Activated B cell treated with CpG ODN at 0.5 μM for 24 hours (primary cell): Measurements from ENCODE around the gene EPB41. TPM values are rescaled to one million over a fixed set of nuclear protein-coding genes. Genes with fewer than 3 reads are reported as not detected.

Experiments
- ATAC-seq: fragments of 200-7000 bp; cut with Tn5 transposase; one replicate; pipeline ENCODE4 v1.10.0; 2021; ENCODE audit warnings: low read depth, mild to moderate bottlenecking, moderate library complexity
- CTCF ChIA-PET: fragments of 350-600 bp; sonication (Branson Sonifier 250); formaldehyde crosslinking; loops from one replicate; lab custom pipeline; 2021; ENCODE audit warnings: antibody characterized with exemption; lab: Charles Lee
- POLR2A ChIA-PET: fragments of 350-600 bp; sonication (Branson Sonifier 250); formaldehyde crosslinking; loops from one replicate; lab custom pipeline; 2021; ENCODE audit warnings: antibody characterized with exemption; lab: Charles Lee
- DNase-seq: peaks from one replicate; pipeline ENCODE4 v3.0.0; 2022
- H3K27ac Mint-ChIP-seq: one replicate; pipeline ENCODE4 v1.8.0; 2020; ENCODE audit warnings: mixed read lengths
- H3K27me3 Mint-ChIP-seq: one replicate; pipeline ENCODE4 v1.8.0; 2021; ENCODE audit warnings: mixed read lengths
- H3K36me3 Mint-ChIP-seq: one replicate; pipeline ENCODE4 v1.8.0; 2021; ENCODE audit warnings: low read depth, mixed read lengths
- H3K4me1 Mint-ChIP-seq: one replicate; pipeline ENCODE4 v1.8.0; 2021; ENCODE audit warnings: mixed read lengths
- H3K4me3 Mint-ChIP-seq: one replicate; pipeline ENCODE4 v1.8.0; 2020; ENCODE audit warnings: mild to moderate bottlenecking, mixed read lengths
- H3K9me3 Mint-ChIP-seq: one replicate; pipeline ENCODE4 v1.8.0; 2020; ENCODE audit warnings: mixed read lengths
- CTCF ChIP-seq: fragments of 200-600 bp; IDR thresholded peaks from one replicate; pipeline ENCODE4 v1.8.0; 2022; ENCODE audit warnings: antibody characterized with exemption, mild to moderate bottlenecking
- intact Hi-C: fragments of 100-400 bp; cut with micrococcal nuclease; formaldehyde crosslinking; loops from one replicate; pipeline ENCODE4 v1.15.1; 2024
- total RNA-seq: library from RNA; stranded (reverse); gene quantifications from 2 replicates; pipeline ENCODE4 v1.2.3, GENCODE V29; 2022

The EPB41 gene
- total RNA-seq, 1 donor from 2014 or later = 73.8 TPM

DNA sequence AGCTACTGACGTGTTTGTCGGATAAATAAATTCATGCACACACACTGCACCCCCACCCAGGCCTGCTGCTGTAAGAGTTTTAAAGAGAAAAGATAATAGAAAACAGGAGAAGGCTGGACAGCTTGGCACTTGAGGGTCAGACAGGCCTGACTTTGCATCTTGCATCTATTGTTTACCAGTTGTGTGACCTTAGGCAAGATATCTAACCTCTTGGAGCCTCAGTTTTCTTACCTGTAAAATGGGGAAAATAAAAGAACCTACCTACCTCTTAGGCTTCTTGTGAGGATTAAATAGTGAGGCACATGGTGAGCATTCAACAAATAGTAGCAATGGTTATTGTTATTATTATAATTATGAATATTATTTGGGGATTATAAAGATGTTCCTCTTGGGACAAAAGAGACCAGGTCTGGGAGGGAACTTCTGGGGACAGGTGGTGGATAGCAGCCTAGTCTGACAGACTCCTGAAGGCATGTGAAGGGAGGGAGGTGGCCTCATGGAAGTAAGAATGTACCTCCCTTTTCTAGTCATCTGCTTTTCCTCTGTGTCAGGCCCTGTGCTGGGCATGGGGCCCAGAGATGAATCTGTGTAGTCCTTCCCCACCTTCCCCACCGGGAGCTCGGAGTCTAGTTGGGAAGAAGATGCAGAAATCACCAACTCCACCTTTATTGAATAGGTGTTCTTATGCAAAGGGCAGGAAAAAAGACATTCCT is 18.3 kb upstream of the EPB41 start:
- no peak for TF ChIP-seq CTCF
- no peak overlapping the region for H3K27ac Mint-ChIP-seq
- DNase-seq (no peak), ATAC-seq (no peak)
- intact Hi-C loops = no loop called here
- H3K9me3 Mint-ChIP-seq = no peaks in the 10 kb centered on the region
- H3K4me3 Mint-ChIP-seq = no peak overlapping the region
- no peaks in the 10 kb centered on the region for H3K27me3 Mint-ChIP-seq
- H3K4me1 Mint-ChIP-seq = peaks cover 35% of the 10 kb centered on the region
- ChIA-PET CTCF (interaction anchor here (1.7 kb wide), 1 partner anchor 14 kb away, joined by 5 read pairs; no protein-coding TSS in a partner anchor), POLR2A (interaction anchor here (0.8 kb wide), 1 partner anchor 11 kb away, joined by 8 read pairs; no protein-coding TSS in a partner anchor)
- peaks cover 32% of the 10 kb centered on the region for H3K36me3 Mint-ChIP-seq

GRCh38 chr1:28896609-28896986 is 17.8 kb upstream of the EPB41 start:
- TF ChIP-seq CTCF = no peak
- Mint-ChIP-seq H3K27ac (no peak overlapping the region), H3K27me3 (no peaks in the 10 kb centered on the region), H3K9me3 (no peaks in the 10 kb centered on the region), H3K36me3 (peaks cover 30% of the 10 kb centered on the region), H3K4me3 (no peak overlapping the region), H3K4me1 (peaks cover 33% of the 10 kb centered on the region)
- intact Hi-C loops = no loop called here
- ChIA-PET CTCF (interaction anchor here (1.3 kb wide), 1 partner anchor 8 kb away, joined by 4 read pairs; no protein-coding TSS in a partner anchor), POLR2A (interaction anchor here (0.8 kb wide), 1 partner anchor 12 kb away, joined by 8 read pairs; no protein-coding TSS in a partner anchor)
- ATAC-seq = no peak
- DNase-seq = no peak

- ATAC-seq = no peak
- intact Hi-C loops = no loop called here
- H3K9me3 Mint-ChIP-seq = no peaks in the 10 kb centered on the region
- H3K4me3 Mint-ChIP-seq = no peak overlapping the region
- H3K4me1 Mint-ChIP-seq = peaks cover 33% of the 10 kb centered on the region
- POLR2A ChIA-PET = no interaction called here
- no peak for TF ChIP-seq CTCF
- peaks cover 29% of the 10 kb centered on the region for H3K36me3 Mint-ChIP-seq
- no peaks in the 10 kb centered on the region for H3K27me3 Mint-ChIP-seq
- peak overlapping the region; percentile 60 for H3K27ac Mint-ChIP-seq
- no peak for DNase-seq
- CTCF ChIA-PET = interaction anchor here (1.3 to 2.0 kb wide), 2 partner anchors 7 to 16 kb away, joined by 4 to 6 read pairs; no protein-coding TSS in a partner anchor
Measured at GRCh38 chr1:28897789-28898188, 16.6 kb upstream of the EPB41 start.

DNA sequence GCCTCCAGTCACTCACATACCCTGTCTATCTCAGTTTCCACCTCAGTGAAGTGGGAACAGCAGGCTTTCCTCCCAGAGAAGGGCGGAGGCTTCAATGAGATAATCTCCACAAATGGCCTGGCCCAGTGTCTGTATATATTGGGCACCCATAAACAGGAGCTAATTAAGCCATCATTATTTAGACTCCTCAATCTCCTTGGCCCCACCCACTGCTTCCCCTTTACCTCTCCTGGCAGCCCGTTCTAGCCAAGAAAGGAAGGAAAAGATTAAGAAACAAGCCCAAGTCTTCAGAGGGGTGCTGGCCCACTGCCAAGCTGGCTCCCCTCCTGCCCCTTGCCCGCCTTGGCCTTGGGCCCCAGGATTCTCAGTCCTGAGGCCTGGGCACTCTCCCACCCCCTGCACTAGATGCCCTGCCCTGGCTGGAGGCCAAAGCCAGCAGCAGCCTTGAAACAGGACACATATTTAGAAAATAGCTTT is 15.9 kb upstream of the EPB41 start:
- CTCF ChIA-PET = interaction anchor here (2.0 kb wide), 1 partner anchor 17 kb away, joined by 6 read pairs; no protein-coding TSS in a partner anchor
- DNase-seq = no peak
- POLR2A ChIA-PET = no interaction called here

More for the DNA sequence above, 15.9 kb upstream of the EPB41 start:
- intact Hi-C loops = no loop called here
- no peaks in the 10 kb centered on the region for H3K27me3 Mint-ChIP-seq
- H3K9me3 Mint-ChIP-seq = no peaks in the 10 kb centered on the region
- H3K4me3 Mint-ChIP-seq = no peak overlapping the region
- peaks cover 28% of the 10 kb centered on the region for H3K36me3 Mint-ChIP-seq
- TF ChIP-seq CTCF = no peak
- H3K27ac Mint-ChIP-seq = peak overlapping the region; percentile 60
- no peak for ATAC-seq
- peaks cover 33% of the 10 kb centered on the region for H3K4me1 Mint-ChIP-seq
